ENCODE results near the gene FLNC.

Gene FLNC

DNA sequence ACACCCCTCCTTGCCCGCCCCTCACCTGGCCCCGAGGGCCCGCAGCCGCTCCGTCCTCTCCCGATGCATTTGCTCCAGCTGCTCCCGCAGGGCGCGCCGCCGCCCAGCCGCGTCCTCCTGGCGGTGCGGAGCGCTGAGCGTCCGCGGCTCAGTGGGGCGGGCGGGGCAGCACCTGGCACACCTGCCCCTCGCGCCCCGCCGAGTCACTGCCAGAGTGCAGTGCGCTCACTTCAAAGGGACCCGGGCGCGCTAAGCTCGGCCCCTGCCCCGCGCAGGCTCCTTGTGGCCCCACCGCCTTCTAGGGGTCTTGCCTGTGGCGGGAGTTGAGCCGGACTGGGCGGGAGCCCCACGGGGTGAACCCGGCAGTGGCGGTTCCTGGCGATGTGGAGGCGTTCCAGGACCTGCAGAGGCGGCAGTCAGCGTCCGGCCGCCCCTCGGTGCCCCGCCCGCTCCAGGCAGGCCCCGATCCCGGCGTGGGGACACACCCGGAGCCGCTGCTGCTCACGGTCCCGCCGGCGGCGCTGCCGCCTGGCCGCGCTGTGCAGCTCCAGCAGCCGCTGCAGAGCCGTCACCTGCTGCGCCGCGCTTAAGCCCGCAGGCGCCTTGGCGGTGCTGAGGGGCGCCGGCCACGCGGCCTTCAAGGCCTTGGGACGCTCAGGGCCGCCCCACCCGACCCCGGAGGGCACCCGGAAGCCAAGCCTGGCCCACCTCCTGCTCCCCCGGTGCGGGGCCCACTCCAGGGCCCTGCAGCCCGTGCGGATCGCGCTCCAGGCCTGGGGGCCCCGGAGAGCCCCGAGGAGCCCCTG lies 39.1 kb downstream of the FLNC start:
- Mint-ChIP-seq H3K36me3 (peaks cover 28% of the 10 kb centered on the region), H3K9me3 (no peaks in the 10 kb centered on the region), H3K27ac (no peak overlapping the region), H3K4me3 (peak overlapping the region; percentile 70), H3K27me3 (peaks cover 17% of the 10 kb centered on the region), H3K4me1 (peaks cover 37% of the 10 kb centered on the region)
- peak; percentile 83 for ATAC-seq

GRCh38 chr7:128869944-128870285 lies 39.7 kb downstream of the FLNC start:
- no peak for ATAC-seq
- Mint-ChIP-seq H3K27me3 (peaks cover 17% of the 10 kb centered on the region), H3K4me1 (peaks cover 35% of the 10 kb centered on the region), H3K36me3 (peaks cover 27% of the 10 kb centered on the region), H3K27ac (no peak overlapping the region), H3K9me3 (no peaks in the 10 kb centered on the region), H3K4me3 (peak overlapping the region; percentile 69)

DNA sequence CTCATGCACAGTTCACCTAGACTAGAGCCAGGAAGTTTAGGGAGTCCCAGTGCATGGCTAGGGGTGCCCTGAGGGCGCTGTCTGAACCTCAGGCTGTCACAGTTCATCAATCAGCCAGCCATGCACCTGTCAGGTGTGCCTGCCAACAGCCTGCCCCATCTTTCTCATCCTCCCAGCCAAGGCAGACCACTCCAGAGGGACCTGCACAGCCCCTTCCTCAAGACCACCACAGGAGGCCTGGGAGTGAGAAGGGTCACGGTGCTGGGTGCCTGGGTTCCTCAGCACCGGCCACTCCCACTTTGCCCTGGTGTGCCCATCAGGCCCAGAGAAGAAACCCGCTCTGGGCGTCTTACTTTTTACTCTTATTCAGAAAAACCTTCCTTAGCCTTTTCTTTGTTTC lies 40.8 kb downstream of the FLNC start:
- Mint-ChIP-seq H3K4me3 (no peak overlapping the region), H3K4me1 (peaks cover 25% of the 10 kb centered on the region), H3K27ac (no peak overlapping the region), H3K27me3 (peaks cover 17% of the 10 kb centered on the region), H3K9me3 (no peaks in the 10 kb centered on the region), H3K36me3 (peaks cover 16% of the 10 kb centered on the region)
- no peak for ATAC-seq

- Mint-ChIP-seq H3K9me3 (no peaks in the 10 kb centered on the region), H3K27me3 (peaks cover 17% of the 10 kb centered on the region), H3K4me1 (peaks cover 25% of the 10 kb centered on the region), H3K4me3 (no peak overlapping the region), H3K27ac (no peak overlapping the region), H3K36me3 (peaks cover 5% of the 10 kb centered on the region)
- ATAC-seq = no peak
Observed at GRCh38 chr7:128872394-128872824, 42.2 kb downstream of the FLNC start.

DNA sequence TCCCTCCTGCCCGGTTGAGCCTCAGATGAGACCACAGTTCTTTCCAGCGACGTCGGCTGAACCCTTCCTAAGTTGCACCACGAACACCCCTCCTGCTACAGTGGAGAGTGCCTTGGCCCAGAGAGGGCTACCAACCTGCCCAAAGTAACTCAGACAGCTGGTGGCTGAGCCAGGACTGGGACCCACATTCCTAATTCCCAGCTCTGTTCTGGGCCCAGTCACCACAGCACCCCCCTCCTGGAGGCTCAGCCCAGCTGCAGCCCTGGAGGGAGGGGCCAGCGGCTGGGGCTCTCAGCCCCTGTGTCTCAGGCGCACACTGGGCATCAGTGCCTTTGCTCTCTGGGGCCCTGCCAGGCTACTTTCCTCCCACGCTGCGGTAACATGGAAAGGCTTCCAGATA lies 43.0 kb downstream of the FLNC start:
- H3K4me3 Mint-ChIP-seq = no peak overlapping the region
- H3K9me3 Mint-ChIP-seq = no peaks in the 10 kb centered on the region
- peaks cover 20% of the 10 kb centered on the region for H3K4me1 Mint-ChIP-seq
- H3K36me3 Mint-ChIP-seq = no peaks in the 10 kb centered on the region
- no peak for ATAC-seq
- peaks cover 17% of the 10 kb centered on the region for H3K27me3 Mint-ChIP-seq
- no peak overlapping the region for H3K27ac Mint-ChIP-seq

GRCh38 chr7:128874140-128875031 lies 44.2 kb downstream of the FLNC start:
- H3K27ac Mint-ChIP-seq = no peak overlapping the region
- H3K27me3 Mint-ChIP-seq = peaks cover 17% of the 10 kb centered on the region
- H3K4me1 Mint-ChIP-seq = peaks cover 15% of the 10 kb centered on the region
- ATAC-seq = no peak
- no peak overlapping the region for H3K4me3 Mint-ChIP-seq
- peaks cover 4% of the 10 kb centered on the region for H3K36me3 Mint-ChIP-seq
- H3K9me3 Mint-ChIP-seq = no peaks in the 10 kb centered on the region

DNA sequence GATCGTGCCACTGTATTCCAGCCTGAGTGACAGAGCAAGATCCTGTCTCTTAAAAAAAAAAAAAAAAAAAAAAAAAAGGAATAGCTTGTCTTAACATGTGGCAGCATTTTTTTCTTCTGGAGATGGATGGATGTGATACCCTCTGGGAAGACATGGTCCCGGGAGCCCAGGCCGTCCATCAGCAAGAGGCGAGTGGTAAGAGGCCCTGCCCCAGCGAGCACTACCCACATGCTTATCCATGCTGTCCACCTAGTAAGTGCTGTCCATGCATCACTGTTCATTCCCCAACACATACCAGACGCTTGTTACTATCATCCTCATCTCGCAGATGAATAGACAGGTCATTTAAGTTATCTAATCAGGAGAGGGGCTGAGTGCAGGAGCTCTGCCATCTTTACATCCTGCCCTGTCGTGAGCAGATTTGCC lies 45.3 kb downstream of the FLNC start:
- Mint-ChIP-seq H3K36me3 (peaks cover 4% of the 10 kb centered on the region), H3K27me3 (peaks cover 10% of the 10 kb centered on the region), H3K9me3 (no peaks in the 10 kb centered on the region), H3K27ac (no peak overlapping the region), H3K4me1 (peaks cover 8% of the 10 kb centered on the region), H3K4me3 (no peak overlapping the region)
- no peak for ATAC-seq

GRCh38 chr7:128876127-128876526 lies 45.9 kb downstream of the FLNC start:
- peaks cover 4% of the 10 kb centered on the region for H3K36me3 Mint-ChIP-seq
- peaks cover 3% of the 10 kb centered on the region for H3K4me1 Mint-ChIP-seq
- H3K9me3 Mint-ChIP-seq = no peaks in the 10 kb centered on the region
- H3K27me3 Mint-ChIP-seq = peaks cover 4% of the 10 kb centered on the region
- H3K27ac Mint-ChIP-seq = no peak overlapping the region
- no peak for ATAC-seq
- H3K4me3 Mint-ChIP-seq = no peak overlapping the region

DNA sequence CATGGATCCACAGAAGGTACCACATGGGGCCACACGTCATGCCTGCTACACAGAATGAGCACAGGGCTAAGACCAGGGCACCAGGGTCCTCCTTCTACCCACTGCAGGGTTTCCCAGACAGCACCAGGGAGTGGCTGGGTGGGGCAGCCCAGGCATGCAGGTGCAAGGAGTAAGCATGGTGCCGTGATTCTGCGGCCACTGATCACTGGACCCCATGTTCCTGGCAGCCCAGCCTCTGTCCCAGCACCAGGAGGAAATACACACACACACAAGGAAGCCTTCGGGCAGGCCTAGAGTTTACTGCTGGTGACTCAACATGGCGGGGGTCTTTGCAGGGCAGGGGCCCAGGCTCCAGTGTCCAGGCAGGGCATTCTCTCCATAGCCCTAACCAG lies 46.4 kb downstream of the FLNC start:
- Mint-ChIP-seq H3K9me3 (no peaks in the 10 kb centered on the region), H3K4me1 (no peaks in the 10 kb centered on the region), H3K27me3 (no peaks in the 10 kb centered on the region), H3K36me3 (peaks cover 4% of the 10 kb centered on the region), H3K27ac (no peak overlapping the region), H3K4me3 (no peak overlapping the region)
- ATAC-seq = no peak

GRCh38 chr7:128876978-128877755 lies 47.0 kb downstream of the FLNC start:
- no peaks in the 10 kb centered on the region for H3K27me3 Mint-ChIP-seq
- no peaks in the 10 kb centered on the region for H3K9me3 Mint-ChIP-seq
- no peaks in the 10 kb centered on the region for H3K4me1 Mint-ChIP-seq
- peaks cover 4% of the 10 kb centered on the region for H3K36me3 Mint-ChIP-seq
- no peak for ATAC-seq
- H3K4me3 Mint-ChIP-seq = no peak overlapping the region
- H3K27ac Mint-ChIP-seq = no peak overlapping the region

GRCh38 chr7:128877756-128878120 lies 47.5 kb downstream of the FLNC start:
- no peaks in the 10 kb centered on the region for H3K4me1 Mint-ChIP-seq
- peaks cover 4% of the 10 kb centered on the region for H3K36me3 Mint-ChIP-seq
- no peak overlapping the region for H3K4me3 Mint-ChIP-seq
- H3K27me3 Mint-ChIP-seq = no peaks in the 10 kb centered on the region
- ATAC-seq = no peak
- no peak overlapping the region for H3K27ac Mint-ChIP-seq
- H3K9me3 Mint-ChIP-seq = no peaks in the 10 kb centered on the region

- Mint-ChIP-seq H3K4me3 (no peak overlapping the region), H3K27ac (no peak overlapping the region), H3K36me3 (peaks cover 4% of the 10 kb centered on the region), H3K27me3 (no peaks in the 10 kb centered on the region), H3K4me1 (peaks cover 3% of the 10 kb centered on the region), H3K9me3 (no peaks in the 10 kb centered on the region)
- ATAC-seq = no peak
Observed at GRCh38 chr7:128878226-128879105, 48.3 kb downstream of the FLNC start.

GRCh38 chr7:128879461-128879938 lies 49.3 kb downstream of the FLNC start:
- peaks cover 4% of the 10 kb centered on the region for H3K36me3 Mint-ChIP-seq

DNA sequence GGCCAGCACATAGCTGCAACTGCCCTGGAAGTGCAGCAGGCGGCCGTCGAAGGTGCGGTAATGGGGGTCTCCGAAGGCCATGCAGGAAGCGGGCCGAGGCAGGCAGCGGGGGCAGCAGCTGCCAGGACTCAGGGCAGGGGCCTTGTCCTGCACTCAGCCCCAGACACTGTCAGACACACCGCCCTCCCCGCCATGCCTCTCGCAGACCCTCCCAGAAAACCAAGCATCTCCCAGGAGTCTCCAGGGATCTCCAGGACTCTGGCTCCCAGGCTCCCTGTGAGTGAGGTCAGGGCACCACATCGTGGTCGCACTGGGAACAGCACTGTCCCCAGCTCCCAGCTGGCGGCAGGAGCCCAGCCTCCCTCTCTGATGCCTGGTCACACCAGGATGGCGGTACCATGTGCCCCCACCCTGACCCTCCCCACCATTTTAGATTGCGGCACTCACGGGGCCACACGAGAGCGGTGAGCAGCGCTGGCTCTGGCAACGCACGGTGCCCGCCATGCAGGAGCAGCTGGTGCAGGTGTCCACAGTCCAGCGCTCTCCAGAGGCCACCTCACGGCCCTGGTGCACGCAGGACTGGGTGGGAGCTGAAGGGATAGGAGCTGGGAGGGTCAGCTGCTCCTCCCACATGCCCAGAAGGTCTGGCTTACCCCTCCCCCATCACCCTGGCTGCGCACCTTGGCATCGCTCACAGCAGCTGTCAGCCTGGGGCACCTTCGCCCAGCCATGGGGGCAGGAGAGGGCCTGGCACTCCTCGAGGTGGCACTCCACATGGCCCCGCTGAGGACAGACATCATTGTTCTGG lies 49.9 kb downstream of the FLNC start:
- H3K27me3 Mint-ChIP-seq = peaks cover 3% of the 10 kb centered on the region
- H3K9me3 Mint-ChIP-seq = no peaks in the 10 kb centered on the region
- no peak for ATAC-seq
- H3K27ac Mint-ChIP-seq = no peak overlapping the region
- H3K4me1 Mint-ChIP-seq = peaks cover 11% of the 10 kb centered on the region
- H3K4me3 Mint-ChIP-seq = no peak overlapping the region
- peaks cover 4% of the 10 kb centered on the region for H3K36me3 Mint-ChIP-seq

More at GRCh38 chr7:128879461-128879938, 49.3 kb downstream of the FLNC start:
- Mint-ChIP-seq H3K4me1 (peaks cover 11% of the 10 kb centered on the region), H3K4me3 (no peak overlapping the region), H3K27me3 (no peaks in the 10 kb centered on the region), H3K27ac (no peak overlapping the region), H3K9me3 (no peaks in the 10 kb centered on the region)
- no peak for ATAC-seq

Data from stimulated activated memory B cell treated with anti-CD40 and anti-IgM and Interleukin-4, amounts not matched to agents 10 μg/mL and 1 μg/mL and 100 μg/mL, for 72 hours (primary cell).